Gastroesophageal sphincter (tissue), 3 donors: ENCODE measurements around the gene UVRAG.

Experiments used
- CTCF ChIP-seq, 4 experiments: fragments of 200-600 bp in 2 of 4; fragments of 450-650 bp in 2 of 4; sonication (generic) in 1 of 4; IDR thresholded peaks; one replicate each; pipeline ENCODE4 v1.5.1; 2017 to 2019; ENCODE audit warnings: antibody characterized with exemption in 4 of 4, mild to moderate bottlenecking in 2 of 4, moderate library complexity in 2 of 4
- POLR2A ChIP-seq, 2 donors: fragments of 450-650 bp; IDR thresholded peaks; one replicate each; pipeline ENCODE4 v1.6.1; 2017; ENCODE audit warnings: antibody characterized with exemption in 2 of 2, mild to moderate bottlenecking in 2 of 2, moderate library complexity in 1 of 2

- TF ChIP-seq CTCF (IDR thresholded peaks at IDR 0.05) (no peak), POLR2A (IDR thresholded peaks at IDR 0.05) (no peak)
Observed at GRCh38 chr11:75789521-75789920, 25.5 kb upstream of the UVRAG start.
